ENCODE data around the gene C1QTNF6. TPM values are rescaled to one million over a fixed set of nuclear protein-coding genes. Genes with fewer than 3 reads are reported as not detected.

The C1QTNF6 gene
- polyA plus RNA-seq, 12 donors = 8.2 to 30.3 (median 17.5) TPM; not detected in 1

DNA sequence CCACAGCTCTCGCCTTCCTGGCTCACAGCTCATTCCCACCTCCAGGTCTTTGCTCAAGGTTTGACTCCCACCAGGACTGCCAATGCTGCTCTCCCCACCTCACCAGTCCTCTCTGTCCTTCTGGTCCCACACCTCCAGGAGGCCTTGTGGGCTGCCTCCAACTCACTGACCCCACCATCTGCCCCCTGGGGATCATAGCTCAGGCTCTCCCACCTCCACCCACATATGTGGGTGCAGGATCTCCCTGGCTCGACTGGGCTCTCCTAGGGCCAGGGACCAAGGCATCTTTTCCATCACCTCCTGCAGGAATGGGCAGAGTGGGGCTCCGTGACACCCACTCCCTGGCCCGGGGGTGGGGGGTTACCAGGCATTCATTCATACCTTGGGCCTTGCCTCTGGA lies 38.0 kb upstream of the C1QTNF6 start:
- no peak for DNase-seq

DNA sequence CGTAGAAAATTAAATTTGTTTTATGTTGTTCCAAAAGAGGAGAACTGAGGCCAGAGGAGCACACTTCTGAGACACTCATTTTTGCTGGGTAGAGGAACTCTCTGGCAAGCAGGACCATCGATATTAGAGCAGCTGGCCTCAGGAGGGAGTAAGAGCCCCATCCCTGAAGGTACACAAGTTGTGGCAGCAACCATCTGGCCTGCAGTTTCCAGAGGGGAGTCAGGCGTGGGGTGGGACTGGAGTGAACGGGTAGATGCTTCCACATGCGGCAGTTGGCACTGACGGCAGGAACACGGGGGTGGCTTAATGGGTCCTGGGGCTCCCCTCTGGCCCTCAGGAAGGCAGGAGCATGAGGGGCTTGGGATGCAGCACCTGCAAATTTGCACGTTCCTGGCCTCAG lies 37.4 kb upstream of the C1QTNF6 start:
- DNase-seq = no peak

DNA sequence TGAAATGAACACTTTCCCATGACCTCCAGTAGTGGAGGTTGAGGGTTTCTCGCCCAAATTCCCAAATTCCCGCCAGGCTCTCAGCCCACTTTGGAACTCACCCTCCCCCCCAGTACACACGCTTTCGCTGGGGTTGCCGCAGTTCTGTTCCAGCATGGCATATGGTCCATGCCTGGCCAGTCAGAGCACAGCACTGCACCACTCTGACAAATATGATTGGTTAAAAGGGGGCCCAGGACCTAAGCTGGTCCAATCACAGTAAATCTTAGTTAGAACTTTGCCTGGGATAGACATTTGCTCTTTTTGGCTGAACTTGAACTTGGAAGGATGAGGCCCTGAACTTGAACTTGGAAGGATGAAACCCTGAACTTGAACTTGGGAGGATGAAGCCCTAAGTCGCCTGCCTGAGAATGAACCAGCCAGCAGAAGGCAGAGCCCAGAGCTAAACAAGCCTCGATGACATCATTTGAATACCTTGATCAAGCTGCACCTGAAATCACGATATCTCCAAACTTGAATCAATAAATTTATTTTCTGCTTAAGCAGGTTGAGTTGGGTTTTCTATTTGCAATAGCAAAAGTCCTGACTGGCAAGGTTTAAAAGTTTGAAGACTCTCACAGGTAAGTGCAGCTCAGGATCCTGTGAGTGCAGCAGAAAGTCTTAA lies 36.8 kb upstream of the C1QTNF6 start:
- no peak for DNase-seq

DNA sequence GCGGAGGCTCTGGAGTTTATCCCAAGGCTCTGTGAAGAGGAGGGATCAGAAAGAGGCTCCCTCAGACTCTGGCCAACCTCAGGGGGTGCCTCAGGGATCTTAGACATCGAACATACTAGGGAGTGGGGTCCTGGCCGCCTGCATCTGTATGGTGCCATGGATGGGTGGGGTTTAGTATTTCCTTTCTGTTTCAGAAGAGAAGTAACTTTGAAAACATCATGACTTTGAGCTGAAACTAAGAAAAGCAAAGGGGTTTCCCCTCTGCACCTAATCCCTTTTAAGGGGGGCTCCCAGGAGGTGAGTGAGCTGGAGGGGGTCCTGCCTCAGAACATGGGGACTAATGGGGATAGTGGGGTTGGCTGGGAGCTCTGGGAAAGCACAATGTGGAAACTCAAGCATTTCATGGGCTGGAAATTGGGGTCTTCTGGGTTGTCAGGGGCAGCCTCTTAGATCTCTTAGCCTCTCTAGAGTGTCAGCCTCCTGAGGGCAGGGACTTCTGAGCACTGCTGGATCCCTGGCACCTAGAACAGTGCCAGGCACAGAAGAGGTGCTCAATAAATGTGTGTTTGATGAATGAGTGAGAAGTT lies 36.0 kb upstream of the C1QTNF6 start:
- DNase-seq = no peak

DNA sequence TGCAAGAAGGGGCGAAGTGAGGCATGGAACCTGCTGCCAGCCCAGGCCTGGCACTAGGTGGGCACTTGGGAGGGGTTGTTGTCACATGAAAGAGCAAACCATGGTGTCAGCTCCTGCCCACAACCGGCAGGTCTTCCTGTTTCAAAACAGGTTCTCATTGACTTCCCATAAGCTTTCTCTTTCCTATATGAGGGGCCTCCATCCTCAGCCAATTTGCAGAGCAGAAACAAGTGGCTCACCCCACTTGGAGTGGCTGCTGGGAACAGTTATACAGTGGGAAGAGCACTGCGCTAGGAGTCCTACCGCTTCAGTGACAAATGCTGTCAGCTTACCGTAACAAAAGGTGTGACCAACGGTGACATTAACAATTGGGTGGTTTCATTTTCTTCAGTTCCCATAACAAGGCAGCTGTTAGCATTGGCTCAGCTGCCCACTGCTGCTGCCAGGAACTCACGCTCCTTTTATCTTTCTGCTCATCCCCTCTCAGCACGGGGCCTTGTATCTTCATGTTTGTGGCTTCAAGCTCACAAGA lies 34.5 kb upstream of the C1QTNF6 start:
- DNase-seq = no peak

DNA sequence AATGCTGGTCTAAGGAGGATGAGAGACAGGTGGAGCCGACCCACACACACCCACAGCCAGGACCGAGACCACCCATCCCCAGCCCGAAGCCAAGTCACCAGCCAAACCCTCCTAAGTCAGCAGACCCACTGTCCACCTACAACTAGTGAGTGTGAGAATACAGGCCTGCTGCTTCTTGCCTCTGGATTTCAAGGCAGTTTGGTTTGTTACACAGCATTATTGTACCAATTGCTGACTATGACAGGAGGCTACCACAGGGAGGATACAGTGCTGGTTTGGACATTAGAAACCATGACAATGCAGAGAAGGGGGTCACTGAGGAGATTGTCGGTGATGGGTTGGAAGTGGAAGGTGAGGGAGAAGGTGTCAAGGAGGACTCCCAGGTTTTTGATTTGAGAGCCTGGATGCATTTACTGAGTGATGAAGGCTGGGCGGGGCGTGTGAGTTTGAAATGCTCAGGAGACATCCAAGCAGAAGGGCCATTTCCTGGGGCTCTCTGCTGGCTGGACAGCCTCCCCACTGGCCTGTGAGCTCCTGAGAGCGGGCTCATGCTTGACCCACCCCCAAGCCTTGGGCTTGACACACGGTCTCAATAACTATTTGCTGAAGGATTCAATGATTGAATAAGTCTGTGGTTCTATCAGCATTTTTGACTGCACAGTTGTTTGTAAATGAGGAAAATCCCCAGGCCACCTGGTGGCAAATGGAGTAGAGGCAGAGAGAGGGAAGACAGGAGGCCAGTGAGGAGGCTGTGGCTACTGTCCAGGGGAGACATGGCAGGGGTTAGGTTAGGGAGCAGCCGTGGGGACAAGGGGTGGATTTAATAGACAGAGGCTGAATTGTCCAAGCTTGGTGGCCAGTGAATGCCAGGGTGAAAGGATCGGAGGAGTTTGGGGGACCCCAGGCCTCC lies 33.6 kb upstream of the C1QTNF6 start:
- no peak for DNase-seq

DNA sequence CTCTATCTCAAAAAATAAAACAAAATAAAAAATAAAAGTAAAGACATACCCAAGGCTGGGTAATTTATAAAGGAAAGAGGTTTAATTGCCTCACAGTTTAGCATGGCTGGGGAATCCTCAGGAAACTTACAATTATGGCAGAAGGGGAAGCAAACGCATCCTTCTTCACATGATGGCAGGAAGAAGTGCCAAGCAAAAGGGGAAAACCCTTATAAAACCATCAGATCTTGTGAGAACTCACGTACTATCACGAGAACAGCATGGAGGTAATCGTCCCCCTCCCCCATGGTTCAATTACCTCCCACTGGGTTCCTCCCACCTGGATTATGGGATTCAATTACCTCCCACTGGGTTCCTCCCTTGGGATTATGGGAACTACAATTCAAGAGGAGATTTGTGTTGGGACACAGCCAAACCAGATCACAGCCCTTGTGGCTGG lies 32.5 kb upstream of the C1QTNF6 start:
- DNase-seq = no peak

DNA sequence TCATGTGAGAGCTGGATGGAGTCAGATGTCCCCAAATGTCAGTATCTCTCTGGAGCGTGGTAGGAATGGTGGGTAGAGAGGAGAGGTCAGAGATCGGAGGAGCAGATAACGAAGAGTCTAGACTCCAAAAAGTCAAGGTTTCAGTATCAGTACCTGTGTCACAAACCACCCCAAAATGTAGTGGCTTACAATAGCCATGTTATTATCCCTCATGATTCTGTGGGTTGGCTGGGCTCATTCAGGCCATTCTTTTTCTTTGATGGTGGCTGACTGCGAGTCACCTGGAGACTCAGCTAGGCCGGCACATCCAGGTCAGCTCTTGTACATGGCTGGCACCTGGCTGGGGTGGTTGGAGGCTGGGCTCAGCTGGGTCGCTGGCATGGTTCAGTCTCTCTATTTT lies 31.5 kb upstream of the C1QTNF6 start:
- no peak for DNase-seq

DNA sequence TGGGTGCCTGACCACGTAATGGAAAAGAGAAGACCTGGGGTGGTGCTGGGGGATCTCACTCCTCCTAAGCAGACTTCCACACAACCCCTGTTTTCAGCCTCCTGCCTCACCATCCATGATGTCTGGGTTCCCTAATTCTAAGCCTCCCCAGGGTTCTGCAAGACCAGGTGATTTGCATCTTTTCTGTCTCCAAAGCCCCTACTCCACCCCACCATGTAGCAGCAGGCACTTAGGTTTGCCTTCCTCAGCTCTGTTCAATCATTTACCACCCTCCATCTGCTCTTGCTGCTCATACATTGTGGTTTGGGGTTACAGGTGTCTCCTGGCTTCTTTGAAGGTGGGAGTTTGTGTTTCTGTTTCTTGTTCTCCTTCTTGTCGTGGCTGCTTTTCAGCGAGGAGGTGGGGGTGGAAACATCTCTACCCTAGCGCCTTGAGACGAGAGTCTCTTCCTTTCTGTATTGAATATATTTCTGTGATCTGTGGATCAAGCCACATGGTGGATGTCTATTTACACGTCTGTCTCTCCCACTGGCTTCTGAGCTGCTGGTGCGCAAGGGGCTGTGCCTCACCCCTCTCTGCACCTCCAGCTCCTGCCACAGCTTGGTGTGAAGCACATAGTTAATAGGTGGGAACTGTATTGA lies 30.8 kb upstream of the C1QTNF6 start:
- no peak for DNase-seq

DNA sequence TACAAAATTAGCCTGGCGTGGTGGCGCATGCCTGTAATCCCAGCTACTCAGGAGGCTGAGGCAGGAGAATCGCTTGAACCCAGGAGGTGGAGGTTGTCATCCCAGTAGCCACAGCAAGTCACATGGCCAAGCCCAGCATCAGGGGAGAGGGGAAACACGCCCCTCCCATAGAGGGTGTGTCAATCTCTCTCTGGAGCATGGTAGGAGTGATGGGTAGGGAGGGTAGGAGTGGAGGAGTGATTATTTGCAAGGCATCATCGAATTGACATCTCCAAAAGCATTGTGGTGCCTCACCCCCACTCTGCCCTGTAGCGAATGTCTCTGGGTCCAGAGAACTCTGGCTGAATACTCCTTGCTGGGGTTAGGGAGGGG lies 30.3 kb upstream of the C1QTNF6 start:
- DNase-seq = no peak

DNA sequence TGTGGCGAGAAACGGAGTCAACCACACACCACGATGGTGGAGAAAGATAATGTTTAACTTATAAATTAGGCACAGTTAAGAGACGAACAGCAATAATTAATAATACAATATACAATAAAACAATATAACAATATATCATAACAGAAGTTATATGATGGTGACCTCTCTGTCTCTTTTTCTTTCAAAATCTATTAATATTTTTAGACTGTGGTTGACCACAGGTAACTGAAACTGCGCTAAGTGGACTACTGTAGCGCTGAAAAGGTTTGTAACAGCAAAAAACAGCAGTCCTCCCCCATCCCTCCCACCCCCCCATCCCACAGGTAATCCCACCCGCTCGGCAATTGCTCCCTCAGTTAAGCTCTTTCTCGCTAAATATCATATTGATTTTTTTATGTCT lies 27.8 kb upstream of the C1QTNF6 start:
- DNase-seq = no peak

DNA sequence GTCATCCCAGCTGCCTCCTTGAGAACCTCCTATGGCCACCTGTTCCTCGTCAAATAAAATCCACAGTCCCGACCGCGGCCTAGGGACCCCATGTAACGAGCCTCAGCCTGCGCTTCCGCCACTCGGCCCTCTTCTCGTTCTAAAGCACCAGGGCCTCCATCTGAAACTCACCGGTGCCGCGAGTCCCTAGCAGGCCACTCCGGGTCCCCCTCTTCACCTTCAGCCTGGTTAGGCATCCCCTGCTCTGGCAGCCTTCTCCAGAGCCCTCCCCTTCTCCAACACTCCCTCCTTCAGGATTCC lies 26.6 kb upstream of the C1QTNF6 start:
- DNase-seq = no peak

DNA sequence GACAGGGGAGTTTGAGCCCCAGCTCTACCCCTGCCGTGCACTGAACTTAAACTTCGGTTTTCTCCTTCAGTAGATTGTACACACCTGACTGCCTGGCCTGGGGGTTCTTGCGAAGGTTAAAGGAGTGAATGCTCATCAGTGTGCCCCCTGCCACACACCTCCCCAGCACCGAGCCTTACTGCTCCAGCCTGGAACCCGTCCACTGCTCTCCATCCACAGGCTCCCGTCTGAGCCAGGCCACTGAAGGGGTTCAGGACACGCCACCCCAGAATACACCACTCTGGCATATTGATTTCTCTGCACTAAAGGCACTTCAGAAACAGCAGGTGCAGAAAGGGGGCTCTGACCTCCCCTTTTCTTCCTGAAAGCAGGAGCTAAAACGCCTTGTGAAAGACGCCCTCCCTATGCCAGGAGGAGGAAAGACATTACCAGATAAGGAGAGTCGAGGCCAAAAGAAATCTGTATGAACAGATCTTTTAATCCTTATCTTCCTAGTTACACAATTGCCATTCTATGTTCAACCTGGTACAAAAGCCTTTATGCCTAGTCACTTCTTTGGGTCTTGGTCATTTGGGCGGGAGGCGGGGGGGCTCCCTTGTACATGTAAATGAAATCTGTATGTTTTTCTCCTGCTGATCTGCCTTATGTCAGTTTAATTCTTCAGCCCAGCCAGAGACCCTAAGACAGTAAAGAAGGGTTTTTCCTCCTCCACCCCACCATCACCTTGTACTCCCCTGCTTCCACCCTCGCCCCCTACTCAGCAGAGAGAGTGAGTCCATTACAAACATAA lies 26.1 kb upstream of the C1QTNF6 start:
- DNase-seq = no peak

DNA sequence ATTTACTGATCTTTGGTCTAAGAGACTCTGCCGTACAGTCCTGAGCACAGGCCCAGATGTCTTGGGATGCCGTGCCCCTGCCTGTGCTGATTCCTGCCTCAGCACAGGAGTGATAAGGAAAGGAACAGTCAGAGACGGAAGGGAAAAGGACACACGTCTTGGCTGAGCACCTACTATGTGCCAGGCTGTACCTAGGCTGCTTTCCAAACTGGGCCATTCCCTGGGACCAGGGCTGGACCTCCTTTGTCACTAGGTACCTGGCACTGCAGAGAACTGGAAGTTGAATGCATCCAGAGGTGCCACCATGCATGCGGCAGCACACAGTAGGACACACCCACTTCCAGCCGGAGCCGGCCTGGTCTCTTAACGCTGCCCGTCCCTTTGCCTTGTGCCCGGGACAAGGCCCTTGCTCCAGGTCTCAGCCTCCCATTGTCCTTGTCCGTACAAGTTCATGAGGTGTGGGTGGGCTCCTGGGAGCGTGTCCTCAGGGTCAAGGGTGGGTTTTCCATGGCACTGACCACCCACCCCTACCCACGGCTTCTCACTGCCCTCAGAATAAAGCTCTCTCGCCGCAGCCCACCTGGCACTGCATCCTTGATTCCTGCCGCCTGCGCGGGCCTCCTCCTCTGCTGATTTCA lies 25.3 kb upstream of the C1QTNF6 start:
- DNase-seq = no peak

DNA sequence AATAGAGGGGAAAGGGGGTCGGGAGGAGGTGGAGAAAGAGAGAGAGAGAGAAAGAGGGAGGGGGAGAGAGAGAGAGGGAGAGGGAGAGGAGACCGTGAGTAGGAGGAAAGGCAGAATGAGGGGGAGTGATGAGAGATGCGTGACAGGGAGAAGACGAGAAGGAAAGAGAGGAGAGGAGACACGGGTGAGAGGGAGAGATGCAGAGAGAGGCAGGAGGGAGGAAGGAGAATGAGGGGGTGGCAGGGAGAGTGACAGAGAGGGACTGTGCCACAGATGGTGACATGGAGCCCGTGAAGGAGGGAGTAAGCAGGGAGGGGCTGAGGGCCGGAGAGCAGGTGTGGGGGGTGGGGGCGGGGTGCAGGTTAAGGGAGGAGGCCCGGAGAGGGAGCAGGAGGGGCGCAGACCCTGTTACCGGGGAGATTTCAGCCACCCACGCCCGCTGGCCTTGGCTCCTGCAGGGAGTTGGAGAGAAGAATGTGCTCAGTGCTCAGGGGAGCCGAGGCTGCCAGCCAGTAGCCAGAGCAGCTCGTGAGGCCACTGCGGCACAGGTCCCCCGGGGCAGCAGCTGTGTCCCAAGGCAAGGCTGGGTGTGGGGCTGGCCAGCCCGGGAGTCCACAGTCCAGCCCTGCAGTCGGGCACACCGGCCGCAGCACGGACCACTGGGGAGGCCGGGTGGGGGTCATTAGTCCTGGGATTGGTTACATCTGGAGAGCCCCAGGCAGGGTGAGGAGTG lies 24.3 kb upstream of the C1QTNF6 start, which contains the start of gene SSTR3:
SSTR3 (minus strand) TSS at position 304 of the 733 bp plus-strand sequence. CDS start 4,674 bp downstream, outside the sequence.
- no peak for DNase-seq

DNA sequence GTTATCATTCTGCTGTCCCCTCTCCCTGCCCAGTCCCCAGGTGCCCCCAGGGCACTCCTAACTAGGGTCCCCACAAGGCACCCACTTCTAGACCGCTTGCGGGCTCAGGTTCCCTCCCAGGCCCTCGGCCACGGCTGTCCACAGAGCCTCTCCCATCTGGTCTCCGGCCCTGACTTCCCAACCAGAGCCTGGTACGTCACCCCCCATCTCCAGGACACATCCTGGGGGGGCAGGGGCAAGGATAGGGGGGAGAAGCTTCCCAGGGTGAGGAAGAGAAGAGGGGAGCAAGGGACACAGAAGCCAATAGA lies 23.8 kb upstream of the C1QTNF6 start:
- no peak for DNase-seq

DNA sequence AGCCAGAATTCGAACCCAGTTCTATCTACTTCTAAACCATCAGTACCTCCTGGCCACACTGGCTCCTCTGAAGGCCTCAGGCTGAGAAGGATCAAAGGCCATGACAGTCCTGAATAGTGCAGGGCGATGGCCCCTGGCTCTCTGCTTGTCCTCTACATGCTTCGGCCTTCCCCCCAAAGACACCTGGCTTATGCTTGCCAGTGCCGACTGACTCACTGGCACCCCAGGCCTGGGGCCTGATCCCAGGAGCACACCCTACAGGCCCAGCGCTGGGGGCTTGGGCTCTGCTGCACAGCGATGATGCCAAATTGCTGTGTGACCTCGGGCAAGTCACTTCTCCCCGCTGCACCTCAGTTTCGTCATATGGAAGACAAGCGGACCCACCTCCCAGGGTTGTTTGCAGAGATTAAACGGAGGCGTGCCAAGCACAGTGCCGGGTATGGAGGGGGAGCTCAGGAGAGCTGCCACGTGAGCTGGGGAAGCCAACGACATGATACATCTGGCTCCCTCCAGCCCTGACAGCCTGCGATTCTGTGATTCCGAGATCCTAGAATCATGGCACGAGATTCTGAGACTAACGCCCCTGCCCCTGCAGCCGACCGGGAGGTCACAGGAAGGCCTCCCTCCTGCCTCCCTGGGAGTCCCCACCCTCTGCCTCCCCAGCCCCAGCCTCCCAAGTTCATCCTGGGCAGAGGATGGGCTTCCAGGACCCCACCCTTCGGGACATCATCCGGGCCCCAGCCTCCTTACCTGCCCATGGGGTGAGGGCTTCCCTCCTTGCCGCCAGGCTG lies 23.2 kb upstream of the C1QTNF6 start:
- no peak for DNase-seq

DNA sequence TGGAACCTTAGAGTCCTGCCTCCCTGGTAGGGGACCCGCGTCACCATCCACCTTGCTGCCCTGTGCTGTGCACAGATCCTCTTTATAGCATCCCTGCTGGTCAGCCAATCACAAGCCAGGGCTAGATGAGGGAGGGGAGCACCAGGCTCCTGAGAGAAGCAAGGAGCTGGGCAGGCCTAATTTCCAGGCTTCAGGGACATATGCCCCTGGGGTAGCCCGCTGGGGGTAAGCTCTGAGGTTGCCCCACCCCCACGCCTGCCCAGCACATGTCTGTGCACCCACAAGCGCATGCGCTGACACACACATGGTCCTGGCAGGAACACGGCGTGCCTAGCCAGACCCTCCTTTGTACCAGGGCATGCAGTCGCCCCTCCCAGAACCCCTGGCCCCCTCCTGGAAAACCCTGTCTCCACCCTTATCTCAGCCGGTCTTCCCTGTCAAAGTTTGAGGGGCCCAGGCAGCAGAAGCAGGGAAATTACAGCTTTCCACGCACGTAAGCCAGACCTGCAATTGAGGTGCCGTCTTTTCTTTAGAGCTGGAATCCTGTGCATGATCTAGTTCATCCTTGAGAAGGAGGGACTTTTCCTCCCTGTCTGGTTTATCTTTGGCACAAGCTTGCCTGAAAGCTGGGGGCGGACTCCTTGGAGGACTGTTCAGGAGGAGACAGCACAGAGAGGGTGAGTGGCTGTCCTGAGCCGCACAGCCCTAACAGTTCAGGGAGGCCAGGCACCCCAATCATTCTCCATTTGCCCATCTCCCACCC lies 22.2 kb upstream of the C1QTNF6 start:
- DNase-seq = no peak
